GM12864 (cell line): ENCODE results near the gene MYT1.
"Not testable (repeated sequence)": the region's sequence is repeated elsewhere in the genome, so short reads cannot be mapped to it uniquely, and the experiment has no call there.

Experiments used
- DNase-seq: peaks from one replicate; pipeline ENCODE4 v3.0.0-alpha.2; 2011; ENCODE audit warnings: low read depth
- H3K4me3 ChIP-seq: 2 replicates; pipeline ENCODE4 v1.5.1; 2011; ENCODE audit warnings: mild to moderate bottlenecking, low read depth, low read length, control low read depth
- CTCF ChIP-seq: IDR thresholded peaks from 2 replicates; pipeline ENCODE4 v1.5.1; 2011; ENCODE audit warnings: low read depth, mild to moderate bottlenecking, moderate library complexity, low read length, control low read depth, inconsistent platforms; ENCODE audit errors: missing control alignments

The MYT1 gene

DNA sequence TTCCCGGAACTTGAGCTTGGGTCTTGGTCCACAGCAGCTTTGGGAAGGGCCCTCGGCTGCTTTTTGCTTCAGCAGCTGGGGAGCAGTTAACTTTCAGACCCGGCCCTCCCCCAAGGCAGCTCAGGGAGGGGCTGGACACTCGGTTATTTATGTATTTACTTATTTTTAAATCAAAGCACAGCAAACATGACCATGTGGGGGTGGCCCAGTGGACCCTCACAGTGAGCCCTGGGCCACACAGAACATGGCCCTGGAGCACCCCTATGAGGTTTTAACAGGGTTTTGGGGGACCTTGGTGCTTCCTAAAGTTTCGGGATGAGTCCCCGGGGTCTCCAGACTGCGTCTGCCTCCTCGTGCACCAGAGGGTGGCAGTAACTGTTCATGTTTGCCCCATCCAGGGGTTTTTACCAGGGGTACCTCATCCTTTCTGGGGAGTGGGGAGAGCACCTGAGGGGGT is 30.3 kb upstream of the MYT1 start:
- H3K4me3 ChIP-seq = no peak overlapping the region
- no peak for TF ChIP-seq CTCF
- no peak for DNase-seq

- H3K4me3 ChIP-seq, DNase-seq: not testable (repeated sequence)
These were observed 29.5 kb upstream of the MYT1 start for GRCh38 chr20:64134744-64135143.

DNA sequence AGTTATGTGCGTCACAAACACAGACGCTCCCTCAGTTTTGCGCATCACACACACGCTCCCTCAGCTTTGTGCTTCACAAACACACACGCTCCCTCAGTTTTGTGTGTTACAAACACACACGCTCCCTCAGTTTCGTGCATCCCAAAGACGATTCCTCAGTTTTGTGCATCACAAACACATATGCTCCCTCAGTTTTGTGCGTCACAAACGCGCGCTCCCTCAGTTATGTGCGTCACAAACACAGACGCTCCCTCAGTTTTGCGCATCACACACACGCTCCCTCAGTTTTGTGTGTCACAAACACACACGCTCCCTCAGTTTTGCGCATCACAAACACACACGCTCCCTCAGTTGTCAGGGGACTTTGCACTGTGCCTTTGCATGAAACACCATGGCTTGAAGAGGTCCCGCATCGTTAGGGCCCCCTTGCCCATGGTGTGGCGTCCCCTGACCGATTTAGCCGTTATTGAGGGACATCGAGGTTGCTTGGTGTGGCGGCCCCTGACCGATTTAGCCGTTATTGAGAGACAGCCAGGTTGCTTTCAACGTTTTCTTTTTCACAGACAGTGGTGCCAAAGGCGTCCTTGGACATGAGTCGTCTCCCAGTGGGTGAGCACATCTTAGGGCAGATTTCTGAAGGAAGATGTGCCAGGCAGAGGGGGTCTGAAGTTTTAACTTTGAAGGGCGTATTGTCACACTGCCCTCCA is 28.1 kb upstream of the MYT1 start:
- DNase-seq = no peak
- no peak for TF ChIP-seq CTCF
- no peak overlapping the region for H3K4me3 ChIP-seq

DNA sequence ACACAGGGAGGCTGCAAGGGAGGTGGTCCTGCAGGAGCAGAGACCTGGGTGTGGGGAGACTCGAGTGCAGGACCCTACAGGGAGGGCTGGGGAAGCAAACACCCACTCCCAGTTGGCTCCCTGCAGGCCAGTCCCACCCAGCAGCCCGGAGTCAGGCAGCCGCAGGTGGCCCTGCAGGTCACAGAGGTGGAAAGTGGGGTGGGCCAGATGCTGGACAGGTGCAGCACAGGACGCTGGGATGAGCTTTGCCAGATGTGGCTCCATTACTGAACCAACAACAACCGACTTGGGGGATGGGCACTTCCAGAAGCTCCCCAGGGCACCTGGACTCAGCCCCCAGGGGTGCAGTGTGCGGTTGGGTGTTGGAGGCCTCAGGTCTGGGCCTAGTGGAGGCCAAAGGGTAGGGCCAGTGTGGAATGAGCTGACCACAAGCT is 26.6 kb upstream of the MYT1 start:
- H3K4me3 ChIP-seq = no peak overlapping the region
- DNase-seq = no peak
- TF ChIP-seq CTCF = no peak

- no peak for DNase-seq
- TF ChIP-seq CTCF = no peak
- no peak overlapping the region for H3K4me3 ChIP-seq
These were observed 25.9 kb upstream of the MYT1 start for GRCh38 chr20:64138276-64138815.

GRCh38 chr20:64139199-64140060 is 24.8 kb upstream of the MYT1 start:
- no peak for TF ChIP-seq CTCF
- DNase-seq = no peak

GRCh38 chr20:64140061-64140931 is 24.0 kb upstream of the MYT1 start:
- no peak for DNase-seq
- H3K4me3 ChIP-seq = no peak overlapping the region
- no peak for TF ChIP-seq CTCF

More at GRCh38 chr20:64139199-64140060, 24.8 kb upstream of the MYT1 start:
- no peak overlapping the region for H3K4me3 ChIP-seq
